ENCODE data around the gene ZNF92. TPM values are rescaled to one million over a fixed set of nuclear protein-coding genes. Genes with fewer than 3 reads are reported as not detected.

ZNF92 gene
- total and polyA plus RNA-seq, 2 donors from 2014 or later = 2.4 to 9.5 TPM

GRCh38 chr7:65436163-65436562 is 62.5 kb downstream of the ZNF92 start:
- intact Hi-C loops (cut with DNase I) = no loop called here
- Histone ChIP-seq H3K9me3 (ENCODE audit: control insufficient read depth in 2 of 3, insufficient read depth in 1 of 3, low read length in 3 of 3) (no peaks in the 10 kb centered on the region), H3K27me3 (ENCODE audit: control insufficient read depth, insufficient read depth, low read length) (no peaks in the 10 kb centered on the region), H3K36me3 (ENCODE audit: control insufficient read depth in 2 of 3, insufficient read depth in 3 of 3, low read length in 3 of 3) (no peaks in the 10 kb centered on the region), H3K27ac (ENCODE audit: low read depth in 2 of 2, low read length in 2 of 2) (no peak overlapping the region), H3K4me1 (ENCODE audit: control insufficient read depth in 2 of 3, insufficient read depth in 2 of 3, low read depth in 1 of 3, low read length in 3 of 3) (no peaks in the 10 kb centered on the region), H3K4me3 (ENCODE audit: low read length in 3 of 3) (no peak overlapping the region), H3K9ac (ENCODE audit: low read length in 3 of 3) (no peak overlapping the region)
- no peak for TF ChIP-seq CTCF (IDR thresholded peaks at IDR 0.05; ENCODE audit: borderline replicate concordance, extremely low read depth, insufficient read depth)
- no peak for DNase-seq
- no peak for FAIRE-seq

- intact Hi-C loops (cut with DNase I) = no loop called here
- no peaks in the 10 kb centered on the region for H3K4me1 ChIP-seq (ENCODE audit: control insufficient read depth in 2 of 3, insufficient read depth in 2 of 3, low read depth in 1 of 3, low read length in 3 of 3)
- FAIRE-seq (no peak), DNase-seq (no peak)
- no peaks in the 10 kb centered on the region for H3K9me3 ChIP-seq (ENCODE audit: control insufficient read depth in 2 of 3, insufficient read depth in 1 of 3, low read length in 3 of 3)
- no peaks in the 10 kb centered on the region for H3K27me3 ChIP-seq (ENCODE audit: control insufficient read depth, insufficient read depth, low read length)
- no peak for TF ChIP-seq CTCF (IDR thresholded peaks at IDR 0.05; ENCODE audit: borderline replicate concordance, extremely low read depth, insufficient read depth)
- H3K9ac ChIP-seq (ENCODE audit: low read length in 3 of 3) = no peak overlapping the region
- no peak overlapping the region for H3K27ac ChIP-seq (ENCODE audit: low read depth in 2 of 2, low read length in 2 of 2)
- no peak overlapping the region for H3K4me3 ChIP-seq (ENCODE audit: low read length in 3 of 3)
- no peaks in the 10 kb centered on the region for H3K36me3 ChIP-seq (ENCODE audit: control insufficient read depth in 2 of 3, insufficient read depth in 3 of 3, low read length in 3 of 3)
These were observed 64.9 kb downstream of the ZNF92 start for GRCh38 chr7:65438598-65438997.

- H3K4me3 ChIP-seq (ENCODE audit: low read length in 3 of 3) = no peak overlapping the region
- H3K36me3 ChIP-seq (ENCODE audit: control insufficient read depth in 2 of 3, insufficient read depth in 3 of 3, low read length in 3 of 3) = no peaks in the 10 kb centered on the region
- FAIRE-seq (no peak), DNase-seq (no peak)
- no peaks in the 10 kb centered on the region for H3K4me1 ChIP-seq (ENCODE audit: control insufficient read depth in 2 of 3, insufficient read depth in 2 of 3, low read depth in 1 of 3, low read length in 3 of 3)
- intact Hi-C loops (cut with DNase I) = no loop called here
- H3K9ac ChIP-seq (ENCODE audit: low read length in 3 of 3) = no peak overlapping the region
- H3K27me3 ChIP-seq (ENCODE audit: control insufficient read depth, insufficient read depth, low read length) = no peaks in the 10 kb centered on the region
- no peak overlapping the region for H3K27ac ChIP-seq (ENCODE audit: low read depth in 2 of 2, low read length in 2 of 2)
- no peak for TF ChIP-seq CTCF (IDR thresholded peaks at IDR 0.05; ENCODE audit: borderline replicate concordance, extremely low read depth, insufficient read depth)
- no peaks in the 10 kb centered on the region for H3K9me3 ChIP-seq (ENCODE audit: control insufficient read depth in 2 of 3, insufficient read depth in 1 of 3, low read length in 3 of 3)
These were observed 67.4 kb downstream of the ZNF92 start for GRCh38 chr7:65441010-65441409.

- Histone ChIP-seq H3K9ac (ENCODE audit: low read length in 3 of 3) (no peak overlapping the region), H3K27me3 (ENCODE audit: control insufficient read depth, insufficient read depth, low read length) (no peaks in the 10 kb centered on the region), H3K9me3 (ENCODE audit: control insufficient read depth in 2 of 3, insufficient read depth in 1 of 3, low read length in 3 of 3) (no peaks in the 10 kb centered on the region), H3K4me1 (ENCODE audit: control insufficient read depth in 2 of 3, insufficient read depth in 2 of 3, low read depth in 1 of 3, low read length in 3 of 3) (no peaks in the 10 kb centered on the region), H3K36me3 (ENCODE audit: control insufficient read depth in 2 of 3, insufficient read depth in 3 of 3, low read length in 3 of 3) (no peaks in the 10 kb centered on the region), H3K4me3 (ENCODE audit: low read length in 3 of 3) (no peak overlapping the region), H3K27ac (ENCODE audit: low read depth in 2 of 2, low read length in 2 of 2) (no peak overlapping the region)
- DNase-seq (peak in 1 of 5 donors; percentile 34), FAIRE-seq (no peak)
- intact Hi-C loops (cut with DNase I) = no loop called here
- no peak for TF ChIP-seq CTCF (IDR thresholded peaks at IDR 0.05; ENCODE audit: borderline replicate concordance, extremely low read depth, insufficient read depth)
These were observed 70.7 kb downstream of the ZNF92 start for GRCh38 chr7:65444205-65444842.
